HepG2 (cell line): ENCODE results near the gene PLCB2. TPM values are rescaled to one million over a fixed set of nuclear protein-coding genes. Genes with fewer than 3 reads are reported as not detected.

ENCODE experiments used
- ATAC-seq: fragments of 200-7000 bp; cut with Tn5 transposase; 3 replicates; pipeline ENCODE4 v1.9.1; 2020; ENCODE audit warnings: mild to moderate bottlenecking, moderate library complexity
- BruUV-seq: library from RNA; stranded (reverse); fragments of 400-500 nt; replicated peaks from 2 replicates; lab custom pipeline; 2021; lab: Mats Ljungman, UMichigan
- CTCF ChIA-PET: fragments of 300-600 bp; formaldehyde crosslinking; extraction: SDS; loops from one replicate; lab custom pipeline; 2021; ENCODE audit warnings: low total read pairs, inconsistent platforms, low intra/inter-chr PET ratio; lab: Yijun Ruan, JAX
- POLR2A ChIA-PET: fragments of 350-600 bp; sonication (Branson Sonifier 250); formaldehyde crosslinking; loops from one replicate; lab custom pipeline; 2020; ENCODE audit warnings: antibody characterized with exemption, inconsistent platforms; lab: Yijun Ruan, JAX
- DNase-seq: peaks from one replicate; pipeline ENCODE4 v3.0.0-alpha.2; 2015; ENCODE audit warnings: low spot score
- FAIRE-seq: peaks from 3 replicates; lab custom pipeline; 2011; peaks lifted over from hg19 to GRCh38; lab: Jason Lieb, UNC
- H2AFZ ChIP-seq: one replicate; pipeline ENCODE4 v1.6.1; 2011; ENCODE audit warnings: low read length, inconsistent platforms
- H3K27ac ChIP-seq: fragments of 300-600 bp; 3 replicates; pipeline ENCODE4 v1.8.0; 2011; ENCODE audit warnings: mixed run types, mild to moderate bottlenecking, mixed read lengths, low read length, inconsistent platforms; ENCODE audit not compliant: insufficient read depth; ENCODE audit errors: extremely low read length
- H3K27me3 ChIP-seq, 2 experiments: fragments of 200-600 bp in 1 of 2; 2 replicates in 1 of 2; 3 replicates in 1 of 2; pipeline versions ENCODE4 v1.6.0 to v1.8.0; 2011; ENCODE audit warnings: low read length in 2 of 2, mild to moderate bottlenecking in 2 of 2, moderate library complexity in 2 of 2, inconsistent platforms in 1 of 2; ENCODE audit not compliant: insufficient read depth in 2 of 2, control insufficient read depth in 1 of 2
- H3K36me3 ChIP-seq, 2 experiments: fragments of 200-600 bp in 1 of 2; replicated peaks in 1 of 2; 2 replicates in 1 of 2; 3 replicates in 1 of 2; pipeline versions ENCODE4 v1.5.1 to v1.8.0; 2011; ENCODE audit warnings: low read length in 2 of 2, inconsistent platforms in 1 of 2; ENCODE audit not compliant: insufficient read depth in 2 of 2, control insufficient read depth in 1 of 2
- H3K4me1 ChIP-seq: 2 replicates; pipeline ENCODE4 v1.5.1; 2012; ENCODE audit warnings: low read length, inconsistent platforms; ENCODE audit not compliant: insufficient read depth
- H3K4me2 ChIP-seq: 2 replicates; pipeline ENCODE4 v1.6.0; 2011; ENCODE audit warnings: low read depth, low read length, inconsistent platforms
- H3K4me3 ChIP-seq, 3 experiments: fragments of 200-600 bp in 1 of 3; sonication (generic), shearing (Covaris generic) in 1 of 3; replicated peaks in 1 of 3; 2 replicates each; pipeline ENCODE4 v1.5.1; 2011 to 2016; ENCODE audit warnings: low read length in 3 of 3, inconsistent platforms in 2 of 3, low read depth in 2 of 3, mild to moderate bottlenecking in 2 of 3, control low read depth in 1 of 3, mixed read lengths in 1 of 3; ENCODE audit not compliant: insufficient read depth in 1 of 3
- H3K79me2 ChIP-seq: one replicate; pipeline ENCODE4 v1.6.1; 2011; ENCODE audit warnings: low read length, inconsistent platforms; ENCODE audit not compliant: insufficient read depth
- H3K9ac ChIP-seq: 2 replicates; pipeline ENCODE4 v1.6.0; 2011; ENCODE audit warnings: mild to moderate bottlenecking, low read depth, low read length, inconsistent platforms; ENCODE audit not compliant: insufficient read depth
- H3K9me3 ChIP-seq: 2 replicates; pipeline ENCODE4 v1.5.1; 2012; ENCODE audit warnings: mild to moderate bottlenecking, low read length
- H4K20me1 ChIP-seq: 2 replicates; pipeline ENCODE4 v1.6.0; 2011; ENCODE audit warnings: inconsistent platforms, mild to moderate bottlenecking, low read length, moderate library complexity; ENCODE audit not compliant: insufficient read depth
- FOXP1 ChIP-seq, 2 experiments: fragments of 450-650 bp in 1 of 2; IDR thresholded peaks; 2 replicates each; pipeline ENCODE4 v1.6.1; 2017 to 2018; ENCODE audit warnings: antibody characterized with exemption in 1 of 2
- MAZ ChIP-seq, 2 experiments: sonication (generic) in 1 of 2; formaldehyde crosslinking in 1 of 2; IDR thresholded peaks; 2 replicates each; pipeline versions ENCODE4 v1.5.0 to v1.6.1; 2012 to 2020; ENCODE audit warnings: low read depth in 2 of 2, mild to moderate bottlenecking in 2 of 2, borderline replicate concordance in 1 of 2, improper control_type of control experiment in 1 of 2, low read length in 1 of 2, missing genetic modification reagents in 1 of 2, moderate library complexity in 1 of 2
- MTA1 ChIP-seq: sonication (generic); formaldehyde crosslinking; IDR thresholded peaks from 2 replicates; pipeline ENCODE4 v1.4.0; 2020; ENCODE audit warnings: missing genetic modification reagents, mild to moderate bottlenecking, borderline replicate concordance
- MTF2 ChIP-seq: sonication (generic); formaldehyde crosslinking; IDR thresholded peaks from 2 replicates; pipeline ENCODE4 v1.5.0; 2020; ENCODE audit warnings: missing genetic modification reagents, borderline replicate concordance
- MXI1 ChIP-seq: IDR thresholded peaks from 3 replicates; pipeline ENCODE4 v1.6.1; 2012; ENCODE audit warnings: low read depth, low read length, inconsistent platforms, borderline replicate concordance
- NR2F6 ChIP-seq, 2 experiments: IDR thresholded peaks; 2 replicates each; pipeline ENCODE4 v1.6.1; 2016; ENCODE audit warnings: antibody characterized with exemption in 1 of 2, mild to moderate bottlenecking in 1 of 2
- PHB2 ChIP-seq: fragments of 450-650 bp; IDR thresholded peaks from 2 replicates; pipeline ENCODE4 v1.6.1; 2018; ENCODE audit not compliant: partially characterized antibody
- TCF12 ChIP-seq, 2 experiments: fragments of 450-650 bp in 1 of 2; sonication (generic) in 1 of 2; formaldehyde crosslinking in 1 of 2; IDR thresholded peaks; 2 replicates each; pipeline versions ENCODE4 v1.6.1 to v1.8.0; 2017 to 2022; ENCODE audit warnings: antibody characterized with exemption in 1 of 2, mild to moderate bottlenecking in 1 of 2, missing genetic modification reagents in 1 of 2, moderate library complexity in 1 of 2
- ZNF546 ChIP-seq: sonication (generic); formaldehyde crosslinking; conservative IDR thresholded peaks from 2 replicates; pipeline ENCODE4 v1.8.1; 2023; ENCODE audit warnings: mild to moderate bottlenecking, missing genetic modification reagents
- WGBS: methylation state at CpG from one replicate; pipeline ENCODE4 v1.1.6; 2017; ENCODE audit warnings: low lambda C conversion rate; 5-methylcytosine and 5-hydroxymethylcytosine counted together
- in situ Hi-C: cut with HindIII; loops from 2 replicates; pipeline ENCODE4 v1.10.0; 2017; ENCODE audit warnings: low pct_unique_long_range_greater_than_20kb; ENCODE audit not compliant: extremely low pct_ligation_motif_present
- intact Hi-C: fragments of 100-400 bp; cut with micrococcal nuclease; formaldehyde crosslinking; loops from one replicate; pipeline ENCODE4 v1.10.0; 2022; ENCODE audit not compliant: unreplicated experiment
- polyA plus RNA-seq, 8 experiments: library from polyadenylated mRNA; depleted of rRNA in 3 of 8; stranded (reverse) in 7 of 8; unstranded in 1 of 8; fragments of >200 nt; fragmentation: Illumina TruSeq in 4 of 8; extraction: Trizol in 4 of 8; gene quantifications; 2 replicates each; pipeline versions ENCODE4 v1.2.1 to v1.2.3, GENCODE V29; 2011 to 2016; ENCODE audit warnings: low read depth in 4 of 8, missing spikeins in 1 of 8, mixed read lengths in 1 of 8; ENCODE audit not compliant: insufficient read depth in 1 of 8
- total RNA-seq, 5 experiments: library from RNA; depleted of rRNA; stranded (reverse); fragments of >200 nt; fragmentation: Illumina TruSeq; extraction: Trizol; gene quantifications; 2 replicates each; pipeline ENCODE4 v1.2.3, GENCODE V29; 2016; ENCODE audit warnings: low read depth in 1 of 5
- TF ChIP-seq, protein P1 (sequence below), 2 experiments: sonication (generic) in 1 of 2; formaldehyde crosslinking in 1 of 2; IDR thresholded peaks; 2 replicates each; pipeline versions ENCODE4 v1.4.0 to v1.6.1; 2016 to 2020; ENCODE audit warnings: borderline replicate concordance in 1 of 2, low read depth in 1 of 2, mild to moderate bottlenecking in 1 of 2, missing genetic modification reagents in 1 of 2

The PLCB2 gene
- total and polyA plus RNA-seq, 2 of the 13 experiments (the other 11 are each of a cell fraction or from before 2014, with no cell fraction given) = 0.11 TPM; not detected in 1

DNA sequence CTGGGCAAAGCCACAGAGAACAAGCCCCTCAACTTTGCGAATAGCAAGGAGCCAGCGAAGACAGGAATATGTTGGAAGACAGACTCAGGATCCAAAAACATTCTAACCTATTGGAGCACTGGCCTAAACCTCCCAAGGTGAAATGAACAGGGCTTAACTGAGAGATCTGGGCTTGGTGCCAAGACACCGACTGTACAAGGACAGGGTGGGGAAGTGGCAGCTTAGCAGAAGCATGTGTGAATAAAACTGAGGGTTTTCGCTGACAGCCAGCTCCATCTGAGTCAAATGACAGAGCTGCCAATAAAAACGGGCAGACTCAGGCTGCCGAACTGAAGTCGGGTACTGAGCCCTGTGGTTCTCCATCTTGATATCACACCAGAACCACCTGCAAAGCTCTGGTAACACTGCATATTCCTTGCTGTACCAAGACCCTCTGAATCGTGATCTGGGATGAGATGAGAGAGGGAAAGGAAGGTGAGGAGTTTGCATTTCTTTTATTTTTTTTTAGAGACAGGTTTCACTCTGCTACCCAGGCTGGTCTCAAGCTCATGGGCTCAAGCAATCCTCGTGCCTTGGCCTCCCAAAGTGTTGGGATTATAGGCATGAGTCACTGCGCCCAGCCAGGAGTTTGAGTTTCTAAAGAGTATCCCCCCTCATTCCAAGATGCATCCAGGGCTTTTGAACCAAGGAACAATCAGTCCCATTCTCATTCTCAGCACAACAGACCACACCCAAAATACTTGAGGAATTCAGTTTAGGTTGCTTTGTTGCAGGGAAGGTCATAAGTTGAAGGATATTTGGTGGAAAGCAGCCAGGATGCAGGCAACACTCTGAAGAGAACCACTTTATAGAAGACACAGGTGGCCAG lies 6.0 kb upstream of the PLCB2 start:
- BruUV-seq = no TSS peak
- Histone ChIP-seq H3K27me3 (peaks cover 1 to 49% of the 10 kb centered on the region in 2 experiments; a peak in 2 of 5 replicates), H3K4me1 (no peaks in the 10 kb centered on the region), H3K79me2 (no peaks in the 10 kb centered on the region), H2AFZ (no peak overlapping the region), H3K4me2 (no peak overlapping the region), H4K20me1 (no peaks in the 10 kb centered on the region), H3K36me3 (no peaks in the 10 kb centered on the region), H3K27ac (no peak overlapping the region), H3K4me3 (no peak overlapping the region), H3K9me3 (no peaks in the 10 kb centered on the region), H3K9ac (no peak overlapping the region)
- FAIRE-seq (no peak), DNase-seq (peak; percentile 53), ATAC-seq (peak; percentile 52; the same call in 2 of the 3 replicates)
- CTCF ChIA-PET = interaction anchor here (1.3 kb wide), 1 partner anchor 39 kb away, joined by 3 read pairs; no protein-coding TSS in a partner anchor
- 13% methylated on average over 10 of the region's 10 CpGs for WGBS
- in situ Hi-C loops (loop anchor here (5.0 kb wide), 1 partner anchor 36 kb away; no protein-coding TSS in a partner anchor), intact Hi-C loops (no loop called here)
- TF ChIP-seq NR2F6 (IDR thresholded peaks at IDR 0.05) (no peak), NR2F6 (CRISPR knock-in tag; IDR thresholded peaks at IDR 0.05) (no peak), MTF2 (CRISPR knock-in tag) (no peak), MXI1 (no peak), TCF12 (IDR thresholded peaks at IDR 0.05) (no peak), TCF12 (CRISPR knock-in tag; IDR thresholded peaks at IDR 0.05) (no peak), FOXP1 (IDR thresholded peaks at IDR 0.05) (no peak), FOXP1 (CRISPR knock-in tag; IDR thresholded peaks at IDR 0.05) (no peak), MAZ (IDR thresholded peaks at IDR 0.05; ENCODE audit: borderline replicate concordance, low read depth, low read length) (no peak), MAZ (CRISPR knock-in tag; IDR thresholded peaks at IDR 0.05; ENCODE audit: low read depth) (no peak), ZNF546 (CRISPR knock-in tag) (no peak), PHB2 (no peak), MTA1 (CRISPR knock-in tag) (no peak)
- TF ChIP-seq, protein P1, sequence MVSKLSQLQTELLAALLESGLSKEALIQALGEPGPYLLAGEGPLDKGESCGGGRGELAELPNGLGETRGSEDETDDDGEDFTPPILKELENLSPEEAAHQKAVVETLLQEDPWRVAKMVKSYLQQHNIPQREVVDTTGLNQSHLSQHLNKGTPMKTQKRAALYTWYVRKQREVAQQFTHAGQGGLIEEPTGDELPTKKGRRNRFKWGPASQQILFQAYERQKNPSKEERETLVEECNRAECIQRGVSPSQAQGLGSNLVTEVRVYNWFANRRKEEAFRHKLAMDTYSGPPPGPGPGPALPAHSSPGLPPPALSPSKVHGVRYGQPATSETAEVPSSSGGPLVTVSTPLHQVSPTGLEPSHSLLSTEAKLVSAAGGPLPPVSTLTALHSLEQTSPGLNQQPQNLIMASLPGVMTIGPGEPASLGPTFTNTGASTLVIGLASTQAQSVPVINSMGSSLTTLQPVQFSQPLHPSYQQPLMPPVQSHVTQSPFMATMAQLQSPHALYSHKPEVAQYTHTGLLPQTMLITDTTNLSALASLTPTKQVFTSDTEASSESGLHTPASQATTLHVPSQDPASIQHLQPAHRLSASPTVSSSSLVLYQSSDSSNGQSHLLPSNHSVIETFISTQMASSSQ (IDR thresholded peaks at IDR 0.05; ENCODE audit: low read depth) = no peak
- TF ChIP-seq, protein P1 (CRISPR knock-in tag; IDR thresholded peaks at IDR 0.05; ENCODE audit: borderline replicate concordance) = no peak
- POLR2A ChIA-PET = no interaction called here
